VCaP (cell line): ENCODE data around the gene ACBD6.

Source experiments
- H3K27ac ChIP-seq: fragments of 450-650 bp; 2 replicates; pipeline ENCODE4 v1.5.1; 2017
- TF ChIP-seq, protein P1 (sequence below): fragments of 450-650 bp; conservative IDR thresholded peaks from 2 replicates; pipeline ENCODE4 v1.5.1; 2017; ENCODE audit warnings: mild to moderate bottlenecking, moderate library complexity

ACBD6 gene

DNA sequence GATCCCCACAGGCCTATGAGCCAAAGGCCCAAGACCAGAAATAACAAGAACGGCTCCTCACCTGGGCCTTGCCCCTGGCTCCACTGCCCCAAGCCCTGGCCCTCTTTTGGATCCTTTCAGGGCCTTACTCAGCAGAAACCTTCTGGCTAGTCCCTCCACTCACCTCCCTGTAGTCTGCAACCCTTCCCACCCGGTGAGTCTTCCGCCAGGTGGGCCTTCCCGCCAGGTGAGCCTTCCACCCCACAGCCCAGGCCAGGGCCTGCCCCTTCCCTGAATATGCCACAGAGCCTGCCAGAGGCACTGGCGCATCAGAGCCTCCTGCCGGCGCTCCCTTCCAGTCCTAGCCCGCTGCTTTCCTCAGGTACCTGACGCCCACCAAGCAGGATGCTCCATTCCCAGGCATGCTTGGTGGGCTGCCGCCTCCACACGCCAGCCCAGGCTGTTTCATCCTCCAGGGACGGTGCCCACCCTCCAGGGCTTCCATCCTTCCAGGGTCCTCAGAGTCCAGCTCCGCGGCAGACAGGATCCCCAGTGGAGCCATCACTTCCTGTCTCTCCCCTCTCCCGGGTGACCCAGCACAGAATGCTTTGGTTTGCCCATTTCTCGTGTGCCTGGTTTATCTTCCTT is 251.4 kb downstream of the ACBD6 start:
- TF ChIP-seq, protein P1, sequence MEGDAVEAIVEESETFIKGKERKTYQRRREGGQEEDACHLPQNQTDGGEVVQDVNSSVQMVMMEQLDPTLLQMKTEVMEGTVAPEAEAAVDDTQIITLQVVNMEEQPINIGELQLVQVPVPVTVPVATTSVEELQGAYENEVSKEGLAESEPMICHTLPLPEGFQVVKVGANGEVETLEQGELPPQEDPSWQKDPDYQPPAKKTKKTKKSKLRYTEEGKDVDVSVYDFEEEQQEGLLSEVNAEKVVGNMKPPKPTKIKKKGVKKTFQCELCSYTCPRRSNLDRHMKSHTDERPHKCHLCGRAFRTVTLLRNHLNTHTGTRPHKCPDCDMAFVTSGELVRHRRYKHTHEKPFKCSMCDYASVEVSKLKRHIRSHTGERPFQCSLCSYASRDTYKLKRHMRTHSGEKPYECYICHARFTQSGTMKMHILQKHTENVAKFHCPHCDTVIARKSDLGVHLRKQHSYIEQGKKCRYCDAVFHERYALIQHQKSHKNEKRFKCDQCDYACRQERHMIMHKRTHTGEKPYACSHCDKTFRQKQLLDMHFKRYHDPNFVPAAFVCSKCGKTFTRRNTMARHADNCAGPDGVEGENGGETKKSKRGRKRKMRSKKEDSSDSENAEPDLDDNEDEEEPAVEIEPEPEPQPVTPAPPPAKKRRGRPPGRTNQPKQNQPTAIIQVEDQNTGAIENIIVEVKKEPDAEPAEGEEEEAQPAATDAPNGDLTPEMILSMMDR = no peak
- no peak overlapping the region for H3K27ac ChIP-seq

DNA sequence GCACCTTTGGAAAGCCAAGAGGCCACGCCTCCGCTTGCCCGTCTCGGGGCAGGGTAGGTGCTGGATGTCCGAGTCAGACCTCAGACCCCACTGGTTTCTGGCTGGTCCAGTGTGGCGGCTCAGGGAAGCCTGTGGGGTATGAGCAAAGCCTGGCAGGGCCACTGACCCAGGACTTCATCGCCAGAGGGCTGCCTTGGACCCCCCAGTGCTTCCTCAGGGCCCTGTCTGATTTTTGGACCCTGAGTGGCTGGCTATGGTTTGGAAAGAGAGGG is 251.9 kb downstream of the ACBD6 start:
- TF ChIP-seq, protein P1 = no peak
- no peak overlapping the region for H3K27ac ChIP-seq

DNA sequence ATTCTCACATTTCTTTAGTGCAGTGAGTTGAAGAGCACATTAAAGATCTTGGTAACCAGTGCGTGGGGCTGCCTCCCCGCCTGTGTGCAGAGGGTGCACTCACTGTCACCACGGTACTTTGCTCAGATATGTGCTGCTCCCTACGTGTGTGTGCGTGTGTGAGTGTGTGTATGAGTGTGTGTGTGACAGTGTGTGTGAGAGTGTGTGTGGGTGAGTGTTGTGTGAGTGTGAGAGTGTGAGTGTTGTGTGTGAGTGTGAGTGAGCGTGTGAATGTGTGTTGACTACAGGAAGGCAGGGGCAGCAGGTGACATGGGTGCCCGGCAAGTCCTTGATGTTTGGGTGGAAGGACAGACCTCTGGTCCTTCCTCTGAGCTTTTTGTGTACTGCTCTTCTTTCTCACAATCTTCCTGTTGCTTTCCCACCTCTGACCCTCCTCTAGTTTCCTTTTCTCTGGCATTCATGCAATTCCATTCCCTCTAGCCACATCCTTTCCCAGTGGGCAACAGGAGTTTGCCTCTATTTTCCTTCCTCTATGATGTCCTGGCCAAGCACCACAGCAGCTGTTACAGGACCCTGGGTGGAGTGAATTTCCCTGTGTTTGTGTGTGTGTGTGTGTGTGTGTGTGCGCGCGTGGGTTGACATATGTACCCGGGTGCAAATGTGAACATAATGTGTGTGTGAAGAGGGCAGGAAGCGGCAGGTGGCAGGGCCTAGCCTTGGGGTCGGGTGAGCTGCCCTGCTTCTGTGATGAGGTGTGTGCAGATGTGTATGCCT is 252.5 kb downstream of the ACBD6 start:
- TF ChIP-seq, protein P1 = no peak
- H3K27ac ChIP-seq = no peak overlapping the region

DNA sequence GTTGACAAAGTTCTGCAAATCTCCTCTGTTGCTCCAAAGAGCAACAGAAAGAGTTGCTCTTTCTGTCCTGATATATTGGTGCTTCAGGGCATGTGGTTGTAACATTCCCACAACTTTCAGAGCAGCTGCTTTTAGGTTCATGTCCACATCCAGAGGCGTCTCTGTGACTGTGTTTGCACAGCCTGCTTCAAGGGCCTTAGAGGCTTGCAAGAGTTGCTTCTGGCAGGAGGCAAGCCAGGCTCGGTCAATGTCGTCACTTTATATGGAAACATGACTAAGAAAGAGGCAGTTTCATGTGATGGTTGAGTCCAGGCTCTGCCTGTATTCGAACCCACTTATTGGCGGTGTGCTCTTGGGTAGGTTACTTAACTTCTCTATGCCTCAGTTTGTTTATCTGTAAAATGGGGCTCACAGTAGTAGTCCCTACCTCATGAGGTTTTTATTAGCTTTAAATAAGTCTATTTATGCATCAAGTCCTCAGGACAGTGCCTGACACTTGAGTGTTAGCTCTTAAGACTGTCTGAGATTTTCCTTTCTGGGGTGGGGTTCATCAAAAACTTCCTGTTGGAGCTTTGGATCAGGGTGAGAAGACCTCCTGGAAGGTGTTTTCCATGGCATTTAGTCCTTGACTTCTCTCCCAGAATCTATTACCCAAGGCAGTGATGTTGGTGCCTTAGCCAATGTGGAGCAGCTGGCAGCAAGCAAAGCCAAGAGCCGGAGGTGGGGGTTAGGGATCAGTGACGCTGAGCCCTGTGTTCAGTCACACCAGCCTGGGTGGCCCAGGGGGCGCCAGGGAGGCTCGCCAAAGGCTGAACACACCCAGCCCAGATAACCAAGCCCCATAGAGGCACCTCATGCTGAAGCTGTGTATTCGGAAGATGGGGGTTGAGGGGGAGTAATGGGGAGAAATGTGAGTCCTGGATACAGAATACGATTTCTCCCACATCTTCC is 253.4 kb downstream of the ACBD6 start:
- TF ChIP-seq, protein P1 = no peak
- no peak overlapping the region for H3K27ac ChIP-seq

DNA sequence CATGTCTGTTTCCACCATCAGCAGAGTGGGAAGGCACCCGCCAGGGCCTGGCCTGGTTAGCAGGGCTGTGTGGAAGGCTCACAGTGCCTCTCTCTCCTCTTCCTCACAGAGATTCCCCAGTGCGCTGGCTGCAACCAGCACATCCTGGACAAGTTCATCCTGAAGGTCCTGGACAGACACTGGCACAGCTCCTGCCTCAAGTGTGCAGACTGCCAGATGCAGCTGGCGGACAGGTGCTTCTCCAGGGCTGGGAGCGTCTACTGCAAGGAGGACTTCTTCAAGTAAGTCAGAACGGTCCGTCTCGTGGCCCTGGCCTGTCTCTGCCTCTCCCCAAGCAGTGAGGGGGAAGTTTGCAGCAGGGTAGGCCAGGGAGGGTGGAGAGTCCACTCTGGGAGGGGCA is 254.2 kb downstream of the ACBD6 start:
- no peak overlapping the region for H3K27ac ChIP-seq
- TF ChIP-seq, protein P1 = no peak

DNA sequence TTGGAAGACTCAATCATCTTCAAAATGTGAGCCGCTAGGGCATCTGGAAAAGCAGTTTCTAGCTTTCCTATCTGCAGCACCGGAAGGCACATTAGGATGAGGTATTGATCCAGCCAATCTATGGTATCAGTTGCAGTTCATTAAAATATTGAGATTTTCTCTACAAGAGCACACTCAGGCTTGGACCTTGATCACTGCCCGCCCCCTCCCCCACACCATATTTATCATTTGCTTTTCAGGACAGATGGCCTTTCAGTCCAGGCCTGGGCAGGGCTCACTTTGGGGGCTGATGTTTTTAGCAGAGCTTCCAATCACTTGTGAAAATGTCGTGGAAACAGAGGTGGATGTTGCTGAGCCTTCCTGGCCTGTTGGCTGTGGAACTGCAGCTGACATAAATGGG is 254.8 kb downstream of the ACBD6 start:
- TF ChIP-seq, protein P1 = no peak
- no peak overlapping the region for H3K27ac ChIP-seq

DNA sequence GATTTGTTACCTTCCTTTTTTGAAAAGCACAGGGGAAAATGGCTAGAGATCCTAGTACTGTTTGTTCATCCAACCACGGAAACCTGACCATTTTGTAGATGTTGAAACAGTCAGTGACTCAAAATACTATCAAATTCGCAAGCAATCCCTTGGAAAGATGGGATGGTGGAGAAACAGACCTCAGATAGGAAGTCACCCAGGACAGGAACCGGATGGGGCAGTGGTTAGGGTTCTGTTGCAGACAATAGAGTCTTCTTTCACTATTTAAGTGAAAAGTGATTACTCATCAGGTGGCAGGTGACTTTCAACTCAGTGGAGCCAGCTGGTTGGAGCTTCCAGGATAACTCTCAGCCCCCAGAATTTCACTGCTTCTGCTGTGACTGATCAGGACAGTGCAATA is 255.3 kb downstream of the ACBD6 start:
- TF ChIP-seq, protein P1 = no peak
- no peak overlapping the region for H3K27ac ChIP-seq
